OCI-LY1 (cell line): Measurements from ENCODE around the gene AP5S1.
"Not testable (repeated sequence)": the region's sequence is repeated elsewhere in the genome, so short reads cannot be mapped to it uniquely, and the experiment has no call there.

Experiments used
- H2AFZ ChIP-seq: fragments of 200-600 bp; sonication (generic), shearing (Covaris generic); 2 replicates; pipeline ENCODE4 v1.6.0; 2014; ENCODE audit warnings: antibody characterized with exemption, mild to moderate bottlenecking, low read length
- H3F3A ChIP-seq: fragments of 200-600 bp; sonication (generic), shearing (Covaris generic); 2 replicates; pipeline ENCODE4 v1.6.0; 2014; ENCODE audit warnings: mild to moderate bottlenecking, antibody characterized with exemption, low read length, moderate library complexity; ENCODE audit not compliant: insufficient read depth
- H3K27ac ChIP-seq: fragments of 200-600 bp; sonication (generic); 2 replicates; pipeline ENCODE4 v1.5.1; 2014; ENCODE audit warnings: low read length, mixed run types, mild to moderate bottlenecking, low read depth; ENCODE audit not compliant: poor library complexity, severe bottlenecking
- H3K27me3 ChIP-seq: fragments of 200-600 bp; sonication (generic); 2 replicates; pipeline ENCODE4 v1.6.0; 2014; ENCODE audit warnings: antibody characterized with exemption, mild to moderate bottlenecking, low read length, moderate library complexity; ENCODE audit not compliant: insufficient read depth
- H3K36me3 ChIP-seq: fragments of 200-600 bp; sonication (generic); 2 replicates; pipeline ENCODE4 v1.6.1; 2014; ENCODE audit warnings: mild to moderate bottlenecking, antibody characterized with exemption, low read length, moderate library complexity, mixed read lengths; ENCODE audit not compliant: insufficient read depth
- H3K4me1 ChIP-seq: fragments of 200-600 bp; sonication (generic); 2 replicates; pipeline ENCODE4 v1.5.1; 2014; ENCODE audit warnings: mild to moderate bottlenecking, low read length, moderate library complexity; ENCODE audit not compliant: insufficient read depth, severe bottlenecking
- H3K4me2 ChIP-seq: fragments of 200-600 bp; sonication (generic), shearing (Covaris generic); 2 replicates; pipeline ENCODE4 v1.6.1; 2014; ENCODE audit warnings: low read length
- H3K4me3 ChIP-seq: fragments of 200-600 bp; sonication (generic); 2 replicates; pipeline ENCODE4 v1.5.1; 2014; ENCODE audit warnings: low read length, low read depth, mild to moderate bottlenecking, mixed read lengths; ENCODE audit not compliant: poor library complexity, severe bottlenecking
- H3K79me2 ChIP-seq: fragments of 200-600 bp; shearing (Covaris generic); 2 replicates; pipeline ENCODE4 v1.6.1; 2016; ENCODE audit warnings: mixed run types, low read length, mixed read lengths; ENCODE audit not compliant: insufficient read depth
- H3K9ac ChIP-seq: fragments of 200-600 bp; sonication (generic), shearing (Covaris generic); 2 replicates; pipeline ENCODE4 v1.6.1; 2014; ENCODE audit warnings: mild to moderate bottlenecking, low read length, mixed read lengths
- H3K9me2 ChIP-seq: fragments of 200-600 bp; sonication (generic), shearing (Covaris generic); 2 replicates; pipeline ENCODE4 v1.6.1; 2014; ENCODE audit warnings: low read depth, mild to moderate bottlenecking, low read length, mixed read lengths
- H3K9me3 ChIP-seq: fragments of 200-600 bp; shearing (Covaris generic); 2 replicates; pipeline ENCODE4 v1.6.1; 2014; ENCODE audit warnings: low read length, mixed read lengths
- H4K20me1 ChIP-seq: fragments of 200-600 bp; sonication (generic), shearing (Covaris generic); 2 replicates; pipeline ENCODE4 v1.6.0; 2016; ENCODE audit warnings: mild to moderate bottlenecking, low read length; ENCODE audit not compliant: insufficient read depth
- EZH2 ChIP-seq: fragments of 200-600 bp; sonication (generic), shearing (Covaris generic); IDR thresholded peaks from 2 replicates; pipeline ENCODE4 v1.8.0; 2017; ENCODE audit warnings: borderline replicate concordance, mixed run types, mild to moderate bottlenecking, antibody characterized with exemption, low read length, moderate library complexity, mixed read lengths
- TF ChIP-seq, protein P1 (sequence below): fragments of 200-600 bp; sonication (generic), shearing (Covaris generic); IDR thresholded peaks from 2 replicates; pipeline ENCODE4 v1.5.1; 2017; ENCODE audit warnings: mild to moderate bottlenecking, antibody characterized with exemption, low read length, moderate library complexity, mixed read lengths

AP5S1 gene

DNA sequence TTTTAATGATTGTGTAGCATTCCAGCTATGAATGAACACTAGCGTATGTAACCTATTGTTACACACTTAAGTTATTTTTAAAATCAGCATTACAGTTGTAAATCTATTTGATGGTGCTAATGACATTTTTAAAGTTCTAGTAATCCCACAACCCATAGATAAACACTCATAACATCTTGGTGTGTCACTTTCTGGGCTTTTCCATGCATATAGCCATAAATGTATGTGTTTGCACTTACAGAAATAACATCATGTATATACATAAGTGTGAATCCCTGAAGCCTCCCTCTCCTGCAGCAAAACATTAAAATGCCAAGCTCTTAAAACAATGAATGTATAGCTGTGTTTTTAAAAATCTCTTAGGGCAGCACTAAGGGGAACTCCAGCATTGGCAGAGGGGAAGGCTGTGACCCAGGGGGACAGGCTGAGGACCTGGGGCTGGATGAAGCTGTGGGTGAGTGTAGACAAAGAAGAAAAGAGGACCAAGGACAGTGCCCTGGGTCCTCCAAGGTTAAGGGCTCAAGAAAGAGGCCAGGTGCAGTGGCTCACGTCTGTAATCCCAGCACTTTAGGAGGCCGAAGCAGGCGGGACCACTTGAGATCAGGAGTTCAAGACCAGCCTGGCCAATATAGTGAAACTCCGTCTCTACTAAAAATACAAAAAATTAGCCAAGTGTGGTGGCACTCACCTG is 32.9 kb upstream of the AP5S1 start:
- Histone ChIP-seq H3K79me2 (no peaks in the 10 kb centered on the region), H2AFZ (peak overlapping the region; percentile 97), H3K4me1 (peaks cover 40% of the 10 kb centered on the region), H3K36me3 (peaks cover 4% of the 10 kb centered on the region), H3F3A (no peaks in the 10 kb centered on the region), H3K9me2 (no peaks in the 10 kb centered on the region), H3K27ac (no peak overlapping the region), H3K9ac (peak overlapping the region; percentile 47), H4K20me1 (no peaks in the 10 kb centered on the region), H3K4me2 (peak overlapping the region; percentile 60), H3K4me3 (peak overlapping the region; percentile 61), H3K27me3 (no peaks in the 10 kb centered on the region), H3K9me3 (no peaks in the 10 kb centered on the region)
- TF ChIP-seq, protein P1, sequence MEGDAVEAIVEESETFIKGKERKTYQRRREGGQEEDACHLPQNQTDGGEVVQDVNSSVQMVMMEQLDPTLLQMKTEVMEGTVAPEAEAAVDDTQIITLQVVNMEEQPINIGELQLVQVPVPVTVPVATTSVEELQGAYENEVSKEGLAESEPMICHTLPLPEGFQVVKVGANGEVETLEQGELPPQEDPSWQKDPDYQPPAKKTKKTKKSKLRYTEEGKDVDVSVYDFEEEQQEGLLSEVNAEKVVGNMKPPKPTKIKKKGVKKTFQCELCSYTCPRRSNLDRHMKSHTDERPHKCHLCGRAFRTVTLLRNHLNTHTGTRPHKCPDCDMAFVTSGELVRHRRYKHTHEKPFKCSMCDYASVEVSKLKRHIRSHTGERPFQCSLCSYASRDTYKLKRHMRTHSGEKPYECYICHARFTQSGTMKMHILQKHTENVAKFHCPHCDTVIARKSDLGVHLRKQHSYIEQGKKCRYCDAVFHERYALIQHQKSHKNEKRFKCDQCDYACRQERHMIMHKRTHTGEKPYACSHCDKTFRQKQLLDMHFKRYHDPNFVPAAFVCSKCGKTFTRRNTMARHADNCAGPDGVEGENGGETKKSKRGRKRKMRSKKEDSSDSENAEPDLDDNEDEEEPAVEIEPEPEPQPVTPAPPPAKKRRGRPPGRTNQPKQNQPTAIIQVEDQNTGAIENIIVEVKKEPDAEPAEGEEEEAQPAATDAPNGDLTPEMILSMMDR, result no peak

DNA sequence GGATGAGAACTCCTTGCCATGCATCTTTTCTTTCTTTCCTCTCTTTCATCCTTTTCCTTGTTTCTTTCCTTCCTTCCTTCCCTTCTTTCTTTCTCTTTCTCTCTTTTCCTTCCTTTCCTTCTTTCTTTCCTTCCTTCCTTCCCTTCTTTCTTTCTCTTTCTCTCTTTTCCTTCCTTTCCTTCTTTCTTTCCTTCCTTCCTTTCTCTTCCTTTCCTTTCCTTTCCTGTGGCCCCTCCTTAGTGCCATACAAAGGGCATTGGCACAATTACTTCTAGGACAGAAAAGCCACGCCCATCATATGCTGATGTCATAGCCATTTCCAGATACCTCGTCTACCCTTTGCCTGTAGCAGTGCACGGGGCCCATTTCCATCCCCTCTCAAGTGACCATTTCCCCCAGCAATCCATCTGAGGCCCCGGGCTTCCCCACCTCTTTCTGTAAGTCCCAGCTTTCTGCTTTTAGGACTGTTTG is 31.6 kb upstream of the AP5S1 start:
- no peaks in the 10 kb centered on the region for H3K79me2 ChIP-seq
- no peak overlapping the region for H3K4me2 ChIP-seq
- no peaks in the 10 kb centered on the region for H4K20me1 ChIP-seq
- no peaks in the 10 kb centered on the region for H3K9me2 ChIP-seq
- no peaks in the 10 kb centered on the region for H3F3A ChIP-seq
- no peak overlapping the region for H3K4me3 ChIP-seq
- no peaks in the 10 kb centered on the region for H3K27me3 ChIP-seq
- H2AFZ ChIP-seq, result no peak overlapping the region
- no peaks in the 10 kb centered on the region for H3K9me3 ChIP-seq
- peaks cover 4% of the 10 kb centered on the region for H3K36me3 ChIP-seq
- peaks cover 35% of the 10 kb centered on the region for H3K4me1 ChIP-seq
- no peak overlapping the region for H3K27ac ChIP-seq
- H3K9ac ChIP-seq, result no peak overlapping the region
- no peak for TF ChIP-seq EZH2
- TF ChIP-seq, protein P1, result no peak

DNA sequence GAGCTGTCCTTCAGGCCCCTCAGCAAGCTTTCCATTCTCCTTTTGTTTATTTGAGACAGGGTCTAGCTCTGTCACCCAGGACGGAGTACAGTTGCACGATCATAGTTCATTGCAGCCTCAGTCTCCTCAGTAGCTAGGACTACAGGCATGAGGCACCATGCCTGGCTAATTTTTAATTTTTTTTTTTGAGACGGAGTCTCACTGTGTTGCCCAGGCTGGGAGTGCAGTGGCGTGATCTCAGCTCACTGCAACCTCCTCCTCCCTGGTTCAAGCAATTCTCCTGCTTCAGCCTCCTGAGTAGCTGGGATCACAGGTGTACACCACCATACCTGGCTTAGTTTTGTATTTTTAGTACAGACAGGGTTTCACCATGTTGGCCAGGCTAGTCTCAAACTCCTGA is 31.1 kb upstream of the AP5S1 start:
- not testable (repeated sequence) for H3K27ac ChIP-seq, H3K4me2 ChIP-seq, H3K9me3 ChIP-seq, H2AFZ ChIP-seq, H3K9me2 ChIP-seq, H3K9ac ChIP-seq, H3K4me3 ChIP-seq, H3K36me3 ChIP-seq, H3F3A ChIP-seq, H3K79me2 ChIP-seq, H3K27me3 ChIP-seq, H4K20me1 ChIP-seq
- peaks cover 32% of the 10 kb centered on the region for H3K4me1 ChIP-seq

DNA sequence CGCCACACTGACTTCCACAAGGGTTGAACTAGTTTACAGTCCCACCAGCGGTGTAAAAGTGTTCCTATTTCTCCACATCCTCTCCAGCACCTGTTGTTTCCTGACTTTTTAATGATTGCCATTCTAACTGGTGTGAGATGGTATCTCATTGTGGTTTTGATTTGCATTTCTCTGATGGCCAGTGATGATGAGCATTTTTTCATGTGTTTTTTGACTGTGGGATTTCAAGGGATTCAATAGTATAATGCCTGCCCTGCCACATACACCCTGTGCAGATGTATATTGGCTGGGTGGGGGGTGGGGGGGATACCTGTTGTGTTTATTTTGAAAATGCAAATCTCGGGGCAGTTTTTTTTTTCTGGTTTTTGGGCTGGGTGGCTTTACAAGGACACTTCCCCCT is 26.2 kb upstream of the AP5S1 start:
- H3K9ac ChIP-seq, H3K9me3 ChIP-seq, H3K27ac ChIP-seq, H3K9me2 ChIP-seq, H3K27me3 ChIP-seq, H4K20me1 ChIP-seq, H3K36me3 ChIP-seq, H3F3A ChIP-seq, H3K4me2 ChIP-seq, H3K79me2 ChIP-seq, H3K4me3 ChIP-seq, H2AFZ ChIP-seq: not testable (repeated sequence)
- H3K4me1 ChIP-seq, result peaks cover 29% of the 10 kb centered on the region
